HepG2 (cell line): ENCODE data around the gene ELMOD1. TPM values are rescaled to one million over a fixed set of nuclear protein-coding genes. Genes with fewer than 3 reads are reported as not detected.

Experiments used
- FOXA1 ChIP-seq, 2 experiments: fragments of 450-650 bp in 1 of 2; sonication (generic) in 1 of 2; formaldehyde crosslinking in 1 of 2; IDR thresholded peaks; 2 replicates each; pipeline versions ENCODE4 v1.4.0 to v1.6.1; 2016 to 2020; ENCODE audit warnings: missing genetic modification reagents in 1 of 2
- MEIS2 ChIP-seq: sonication (generic); formaldehyde crosslinking; IDR thresholded peaks from 2 replicates; pipeline ENCODE4 v1.9.0; 2021; ENCODE audit warnings: mild to moderate bottlenecking, missing genetic modification reagents
- SIX4 ChIP-seq: sonication (generic); formaldehyde crosslinking; IDR thresholded peaks from 2 replicates; pipeline ENCODE4 v1.4.0; 2020; ENCODE audit warnings: missing genetic modification reagents
- SNAPC2 ChIP-seq: sonication (generic); formaldehyde crosslinking; IDR thresholded peaks from 2 replicates; pipeline ENCODE4 v1.8.1; 2022; ENCODE audit warnings: mild to moderate bottlenecking, missing genetic modification reagents
- SOX13 ChIP-seq, 3 experiments: fragments of 450-650 bp in 1 of 3; sonication (generic) in 1 of 3; formaldehyde crosslinking in 1 of 3; IDR thresholded peaks in 2 of 3; conservative IDR thresholded peaks in 1 of 3; 2 replicates each; pipeline versions ENCODE4 v1.5.0 to v1.6.1; 2016 to 2020; ENCODE audit warnings: antibody characterized with exemption in 1 of 3, mild to moderate bottlenecking in 1 of 3, missing compliant biosample characterization in 1 of 3, missing genetic modification reagents in 1 of 3, moderate library complexity in 1 of 3
- polyA plus RNA-seq, 8 experiments: library from polyadenylated mRNA; depleted of rRNA in 3 of 8; stranded (reverse) in 7 of 8; unstranded in 1 of 8; fragments of >200 nt; fragmentation: Illumina TruSeq in 4 of 8; extraction: Trizol in 4 of 8; gene quantifications; 2 replicates each; pipeline versions ENCODE4 v1.2.1 to v1.2.3, GENCODE V29; 2011 to 2016; ENCODE audit warnings: low read depth in 4 of 8, missing spikeins in 1 of 8, mixed read lengths in 1 of 8; ENCODE audit not compliant: insufficient read depth in 1 of 8
- total RNA-seq, 5 experiments: library from RNA; depleted of rRNA; stranded (reverse); fragments of >200 nt; fragmentation: Illumina TruSeq; extraction: Trizol; gene quantifications; 2 replicates each; pipeline ENCODE4 v1.2.3, GENCODE V29; 2016; ENCODE audit warnings: low read depth in 1 of 5
- TF ChIP-seq, protein P1 (sequence below): sonication (generic); formaldehyde crosslinking; conservative IDR thresholded peaks from 2 replicates; pipeline ENCODE4 v1.4.0; 2020; ENCODE audit warnings: missing genetic modification reagents
- TF ChIP-seq, protein P2 (sequence below): sonication (generic); formaldehyde crosslinking; IDR thresholded peaks from 2 replicates; pipeline ENCODE4 v1.4.0; 2020; ENCODE audit warnings: mild to moderate bottlenecking, missing genetic modification reagents, borderline replicate concordance

Gene ELMOD1
- total and polyA plus RNA-seq, 2 of the 13 experiments (the other 11 are each of a cell fraction or from before 2014, with no cell fraction given) = not detected

- TF ChIP-seq MEIS2 (CRISPR knock-in tag) = no peak
- no peak for TF ChIP-seq SOX13 (IDR thresholded peaks at IDR 0.05)
- TF ChIP-seq SOX13 (CRISPR knock-in tag; conservative IDR thresholded peaks at IDR 0.05 in 1 of 2, IDR thresholded peaks at IDR 0.05 in 1 of 2) = no peak
- TF ChIP-seq, protein P1, sequence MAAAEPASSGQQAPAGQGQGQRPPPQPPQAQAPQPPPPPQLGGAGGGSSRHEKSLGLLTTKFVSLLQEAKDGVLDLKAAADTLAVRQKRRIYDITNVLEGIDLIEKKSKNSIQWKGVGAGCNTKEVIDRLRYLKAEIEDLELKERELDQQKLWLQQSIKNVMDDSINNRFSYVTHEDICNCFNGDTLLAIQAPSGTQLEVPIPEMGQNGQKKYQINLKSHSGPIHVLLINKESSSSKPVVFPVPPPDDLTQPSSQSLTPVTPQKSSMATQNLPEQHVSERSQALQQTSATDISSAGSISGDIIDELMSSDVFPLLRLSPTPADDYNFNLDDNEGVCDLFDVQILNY = no peak
- TF ChIP-seq, protein P2, sequence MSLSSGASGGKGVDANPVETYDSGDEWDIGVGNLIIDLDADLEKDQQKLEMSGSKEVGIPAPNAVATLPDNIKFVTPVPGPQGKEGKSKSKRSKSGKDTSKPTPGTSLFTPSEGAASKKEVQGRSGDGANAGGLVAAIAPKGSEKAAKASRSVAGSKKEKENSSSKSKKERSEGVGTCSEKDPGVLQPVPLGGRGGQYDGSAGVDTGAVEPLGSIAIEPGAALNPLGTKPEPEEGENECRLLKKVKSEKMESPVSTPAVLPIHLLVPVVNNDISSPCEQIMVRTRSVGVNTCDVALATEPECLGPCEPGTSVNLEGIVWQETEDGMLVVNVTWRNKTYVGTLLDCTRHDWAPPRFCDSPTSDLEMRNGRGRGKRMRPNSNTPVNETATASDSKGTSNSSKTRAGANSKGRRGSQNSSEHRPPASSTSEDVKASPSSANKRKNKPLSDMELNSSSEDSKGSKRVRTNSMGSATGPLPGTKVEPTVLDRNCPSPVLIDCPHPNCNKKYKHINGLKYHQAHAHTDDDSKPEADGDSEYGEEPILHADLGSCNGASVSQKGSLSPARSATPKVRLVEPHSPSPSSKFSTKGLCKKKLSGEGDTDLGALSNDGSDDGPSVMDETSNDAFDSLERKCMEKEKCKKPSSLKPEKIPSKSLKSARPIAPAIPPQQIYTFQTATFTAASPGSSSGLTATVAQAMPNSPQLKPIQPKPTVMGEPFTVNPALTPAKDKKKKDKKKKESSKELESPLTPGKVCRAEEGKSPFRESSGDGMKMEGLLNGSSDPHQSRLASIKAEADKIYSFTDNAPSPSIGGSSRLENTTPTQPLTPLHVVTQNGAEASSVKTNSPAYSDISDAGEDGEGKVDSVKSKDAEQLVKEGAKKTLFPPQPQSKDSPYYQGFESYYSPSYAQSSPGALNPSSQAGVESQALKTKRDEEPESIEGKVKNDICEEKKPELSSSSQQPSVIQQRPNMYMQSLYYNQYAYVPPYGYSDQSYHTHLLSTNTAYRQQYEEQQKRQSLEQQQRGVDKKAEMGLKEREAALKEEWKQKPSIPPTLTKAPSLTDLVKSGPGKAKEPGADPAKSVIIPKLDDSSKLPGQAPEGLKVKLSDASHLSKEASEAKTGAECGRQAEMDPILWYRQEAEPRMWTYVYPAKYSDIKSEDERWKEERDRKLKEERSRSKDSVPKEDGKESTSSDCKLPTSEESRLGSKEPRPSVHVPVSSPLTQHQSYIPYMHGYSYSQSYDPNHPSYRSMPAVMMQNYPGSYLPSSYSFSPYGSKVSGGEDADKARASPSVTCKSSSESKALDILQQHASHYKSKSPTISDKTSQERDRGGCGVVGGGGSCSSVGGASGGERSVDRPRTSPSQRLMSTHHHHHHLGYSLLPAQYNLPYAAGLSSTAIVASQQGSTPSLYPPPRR (CRISPR knock-in tag) = no peak
- TF ChIP-seq SNAPC2 (CRISPR knock-in tag) = no peak
- no peak for TF ChIP-seq SIX4 (CRISPR knock-in tag)
- no peak for TF ChIP-seq FOXA1 (IDR thresholded peaks at IDR 0.05)
- no peak for TF ChIP-seq FOXA1 (CRISPR knock-in tag; IDR thresholded peaks at IDR 0.05)
- TF ChIP-seq, all 625 proteins: peak for 0
Observed at GRCh38 chr11:107702723-107703122, 111.8 kb downstream of the ELMOD1 start (continued).
